Measurements from ENCODE around the gene POLR3G. TPM values are rescaled to one million over a fixed set of nuclear protein-coding genes. Genes with fewer than 3 reads are reported as not detected.

Gene POLR3G
- total RNA-seq, 4 donors from 2014 or later, result 1.1 to 9.3 (median 6.4) TPM

- Histone ChIP-seq H3K27me3 (peaks cover 0 to 85% (median 2%) of the 10 kb centered on the region in 4 donors), H3K36me3 (no peaks in the 10 kb centered on the region), H3K4me1 (peaks cover 7 to 16% (median 7%) of the 10 kb centered on the region in 3 donors), H3K9me3 (no peaks in the 10 kb centered on the region), H3K27ac (no peak overlapping the region), H3K4me3 (no peak overlapping the region)
- intact Hi-C loops (cut with DNase I), result no loop called here
- TF ChIP-seq POLR2A (IDR thresholded peaks at IDR 0.05) (no peak), CTCF (IDR thresholded peaks at IDR 0.05) (no peak)
- DNase-seq, result no peak
- WGBS, 2 donors, result 64 to 65% methylated on average over 4 of the region's 4 CpGs
Observed at GRCh38 chr5:90554358-90555006, 79.8 kb downstream of the POLR3G start.

- H3K27me3 ChIP-seq, result peaks cover 0 to 90% (median 3%) of the 10 kb centered on the region in 4 donors
- TF ChIP-seq POLR2A (IDR thresholded peaks at IDR 0.05), result no peak
- TF ChIP-seq CTCF (IDR thresholded peaks at IDR 0.05), result no peak
- peaks cover 7 to 16% (median 7%) of the 10 kb centered on the region in 3 donors for H3K4me1 ChIP-seq
- no peak overlapping the region for H3K27ac ChIP-seq
- no peaks in the 10 kb centered on the region for H3K36me3 ChIP-seq
- DNase-seq, result no peak
- intact Hi-C loops (cut with DNase I), result no loop called here
- H3K9me3 ChIP-seq, result no peaks in the 10 kb centered on the region
- no peak overlapping the region for H3K4me3 ChIP-seq
Observed at GRCh38 chr5:90555666-90556065, 81.0 kb downstream of the POLR3G start.

- DNase-seq, result no peak
- TF ChIP-seq POLR2A (IDR thresholded peaks at IDR 0.05) (no peak), CTCF (IDR thresholded peaks at IDR 0.05) (no peak)
- peaks cover 7 to 16% (median 7%) of the 10 kb centered on the region in 3 donors for H3K4me1 ChIP-seq
- no peaks in the 10 kb centered on the region for H3K9me3 ChIP-seq
- no peak overlapping the region for H3K27ac ChIP-seq
- H3K27me3 ChIP-seq, result peaks cover 0 to 99% (median 3%) of the 10 kb centered on the region in 4 donors
- intact Hi-C loops (cut with DNase I), result no loop called here
- H3K4me3 ChIP-seq, result no peak overlapping the region
- 16 to 21% methylated on average over 9 of the region's 9 CpGs for WGBS, 2 donors
- no peaks in the 10 kb centered on the region for H3K36me3 ChIP-seq
Observed at GRCh38 chr5:90557391-90557790, 82.7 kb downstream of the POLR3G start.

GRCh38 chr5:90557871-90558270 lies 83.2 kb downstream of the POLR3G start:
- DNase-seq, result no peak
- no peak for TF ChIP-seq CTCF (IDR thresholded peaks at IDR 0.05)
- TF ChIP-seq POLR2A (IDR thresholded peaks at IDR 0.05), result no peak
- intact Hi-C loops (cut with DNase I), result no loop called here
- Histone ChIP-seq H3K27ac (no peak overlapping the region), H3K4me1 (peaks cover 7 to 16% (median 7%) of the 10 kb centered on the region in 3 donors), H3K9me3 (no peaks in the 10 kb centered on the region), H3K36me3 (no peaks in the 10 kb centered on the region), H3K4me3 (peak overlapping the region; percentile 1 to 57 (median 34)), H3K27me3 (peaks cover 0 to 98% (median 3%) of the 10 kb centered on the region in 4 donors)
- 5 to 13% methylated on average over 3 of the region's 3 CpGs for whole genome bisulfite sequencing, 2 donors

GRCh38 chr5:90558344-90559192 lies 83.9 kb downstream of the POLR3G start, which contains the start of gene ADGRV1:
Gene ADGRV1, plus strand, starts transcription at chr5:90558797. Its CDS starts 99 bp downstream, at chr5:90558896.
- no peaks in the 10 kb centered on the region for H3K9me3 ChIP-seq
- H3K4me1 ChIP-seq, result peaks cover 7 to 16% (median 7%) of the 10 kb centered on the region in 3 donors
- H3K36me3 ChIP-seq, result no peaks in the 10 kb centered on the region
- no peak for DNase-seq
- peak within 1 kb of the TSS; percentile 1 to 57 (median 34) for H3K4me3 ChIP-seq
- peaks cover 0 to 98% (median 3%) of the 10 kb centered on the region in 4 donors for H3K27me3 ChIP-seq
- H3K27ac ChIP-seq, result no peak within 1 kb of the TSS
- WGBS, 2 donors, result 0% methylated on average over 16 to 30 of the region's 60 CpGs
- intact Hi-C loops (cut with DNase I), result no loop called here
- TF ChIP-seq CTCF (IDR thresholded peaks at IDR 0.05), result no peak
- TF ChIP-seq POLR2A (IDR thresholded peaks at IDR 0.05), result no peak

Data from esophagus squamous epithelium (tissue), 5 donors.